ENCODE data around the gene CENPU. TPM values are rescaled to one million over a fixed set of nuclear protein-coding genes. Genes with fewer than 3 reads are reported as not detected.

The CENPU gene
- total RNA-seq, 4 donors from 2014 or later, result 1.5 to 5.6 (median 4.1) TPM

- TF ChIP-seq EP300 (IDR thresholded peaks at IDR 0.05; ENCODE audit: low read depth) (no peak), CTCF (IDR thresholded peaks at IDR 0.05) (no peak), POLR2AphosphoS5 (IDR thresholded peaks at IDR 0.05) (no peak), POLR2A (IDR thresholded peaks at IDR 0.05) (no peak)
Observed at GRCh38 chr4:184651899-184652298, 82.0 kb downstream of the CENPU start.

GRCh38 chr4:184649971-184650855 lies 83.7 kb downstream of the CENPU start:
- Histone ChIP-seq H3K4me1 (peaks cover 22 to 39% (median 35%) of the 10 kb centered on the region in 4 donors), H3K4me3 (peak overlapping the region; percentile 43 to 94 (median 92)), H3K36me3 (no peaks in the 10 kb centered on the region), H3K9me3 (no peaks in the 10 kb centered on the region), H3K27me3 (no peaks in the 10 kb centered on the region), H3K27ac (peak overlapping the region; percentile 92 to 100 (median 99))
- intact Hi-C loops (cut with DNase I; ENCODE audit: low total_unique reads), result loop anchor here (5.0 kb wide), 1 partner anchor 178 kb away; the partner anchor contains the start of gene IRF2
- peak; percentile 33 for DNase-seq
- TF ChIP-seq CTCF (IDR thresholded peaks at IDR 0.05) (peak in 1 of 5 experiments; percentile 19), POLR2A (IDR thresholded peaks at IDR 0.05) (no peak)
- in situ Hi-C loops (cut with MboI; ENCODE audit: low pct_ligation_motif_present in 1 of 4, low pct_unique_long_range_greater_than_20kb in 1 of 4, low sequenced_read_pairs in 3 of 4), result loop anchor here in 1 of 4 donors (25.0 kb wide), 1 partner anchor 388 kb away; no protein-coding TSS in a partner anchor
- WGBS, 2 donors (ENCODE audit: low coverage in 1 of 2), result 20 to 30% methylated on average over 7 to 21 of the region's 21 CpGs

More at GRCh38 chr4:184651899-184652298, 82.0 kb downstream of the CENPU start:
- intact Hi-C loops (cut with DNase I; ENCODE audit: low total_unique reads), result no loop called here
- Histone ChIP-seq H3K36me3 (peaks cover 0 to 1% (median 0%) of the 10 kb centered on the region in 4 donors), H3K27me3 (no peaks in the 10 kb centered on the region), H3K9me3 (no peaks in the 10 kb centered on the region), H3K27ac (no peak overlapping the region), H3K4me3 (no peak overlapping the region), H3K4me1 (peaks cover 13 to 23% (median 21%) of the 10 kb centered on the region in 4 donors)
- in situ Hi-C loops (cut with MboI; ENCODE audit: low pct_ligation_motif_present in 1 of 4, low pct_unique_long_range_greater_than_20kb in 1 of 4, low sequenced_read_pairs in 3 of 4), result no loop called here
- DNase-seq, result no peak
- 91 to 94% methylated on average over 5 to 8 of the region's 8 CpGs for WGBS, 2 donors (ENCODE audit: low coverage in 1 of 2)

GRCh38 chr4:184649026-184649970 lies 84.6 kb downstream of the CENPU start, which contains the start of the genes CASP3 and PRIMPOL:
Gene CASP3, minus strand, starts transcription at chr4:184649447. Its CDS starts 10,994 bp downstream, at chr4:184638453.
Gene PRIMPOL, plus strand, starts transcription at chr4:184649738. Its CDS starts 7,403 bp downstream, at chr4:184657141.
- no peaks in the 10 kb centered on the region for H3K27me3 ChIP-seq
- H3K4me3 ChIP-seq, result peak within 1 kb of the TSS; percentile 92 to 99 (median 94)
- TF ChIP-seq CTCF (IDR thresholded peaks at IDR 0.05) (peak in 2 of 5 experiments; percentile 24 to 40), EP300 (IDR thresholded peaks at IDR 0.05; ENCODE audit: low read depth) (no peak), POLR2A (IDR thresholded peaks at IDR 0.05) (peak; percentile 96), POLR2AphosphoS5 (IDR thresholded peaks at IDR 0.05) (peak; percentile 97 to 99 (median 98))
- H3K4me1 ChIP-seq, result peaks cover 22 to 46% (median 38%) of the 10 kb centered on the region in 4 donors
- peak; percentile 98 for DNase-seq
- H3K9me3 ChIP-seq, result no peaks in the 10 kb centered on the region
- H3K36me3 ChIP-seq, result no peaks in the 10 kb centered on the region
- in situ Hi-C loops (cut with MboI; ENCODE audit: low pct_ligation_motif_present in 1 of 4, low pct_unique_long_range_greater_than_20kb in 1 of 4, low sequenced_read_pairs in 3 of 4) (loop anchor here in 1 of 4 donors (25.0 kb wide), 1 partner anchor 387 kb away; no protein-coding TSS in a partner anchor), intact Hi-C loops (cut with DNase I; ENCODE audit: low total_unique reads) (loop anchor here (5.0 kb wide), 1 partner anchor 177 kb away; the partner anchor contains the start of gene IRF2)
- WGBS, 2 donors (ENCODE audit: low coverage in 1 of 2), result 1% methylated on average over 32 of the region's 90 CpGs; no CpG with 5 or more reads in 1 of the 2 donors
- peak within 1 kb of the TSS; percentile 99 to 100 (median 99) for H3K27ac ChIP-seq

All from transverse colon (tissue), 4 donors.